Loucy (cell line): ENCODE data around the gene RAP1GAP2.

Experiments used
- H2AFZ ChIP-seq: fragments of 200-600 bp; sonication (generic); 2 replicates; pipeline ENCODE4 v1.6.0; 2016; ENCODE audit warnings: antibody characterized with exemption, mild to moderate bottlenecking, low read length, moderate library complexity
- H3F3A ChIP-seq: fragments of 200-600 bp; 2 replicates; pipeline ENCODE4 v1.6.0; 2016; ENCODE audit warnings: antibody characterized with exemption, low read depth, mild to moderate bottlenecking
- H3K27me3 ChIP-seq: fragments of 200-600 bp; sonication (generic); 2 replicates; pipeline ENCODE4 v1.6.1; 2014; ENCODE audit warnings: low read length, mild to moderate bottlenecking; ENCODE audit not compliant: insufficient read depth, poor library complexity, severe bottlenecking
- H3K36me3 ChIP-seq: fragments of 200-600 bp; sonication (generic); 2 replicates; pipeline ENCODE4 v1.6.1; 2016; ENCODE audit warnings: low read length; ENCODE audit not compliant: insufficient read depth
- H3K4me1 ChIP-seq: fragments of 200-600 bp; sonication (generic); 2 replicates; pipeline ENCODE4 v1.5.1; 2014; ENCODE audit warnings: low read length, mild to moderate bottlenecking; ENCODE audit not compliant: insufficient read depth, poor library complexity, severe bottlenecking
- H3K4me2 ChIP-seq: fragments of 200-600 bp; sonication (generic); 2 replicates; pipeline ENCODE4 v1.6.0; 2014; ENCODE audit warnings: antibody characterized with exemption, low read length, low read depth, mild to moderate bottlenecking; ENCODE audit not compliant: poor library complexity, severe bottlenecking
- H3K4me3 ChIP-seq: fragments of 200-600 bp; sonication (generic); 2 replicates; pipeline ENCODE4 v1.5.1; 2014; ENCODE audit warnings: low read length, mild to moderate bottlenecking, mixed read lengths; ENCODE audit not compliant: poor library complexity, severe bottlenecking
- H3K79me2 ChIP-seq: fragments of 200-600 bp; sonication (generic); 2 replicates; pipeline ENCODE4 v1.6.1; 2014; ENCODE audit warnings: low read length; ENCODE audit not compliant: insufficient read depth
- H3K9ac ChIP-seq: fragments of 200-600 bp; sonication (generic); 2 replicates; pipeline ENCODE4 v1.6.0; 2014; ENCODE audit warnings: mild to moderate bottlenecking, low read depth, low read length, moderate library complexity; ENCODE audit not compliant: poor library complexity, severe bottlenecking
- H3K9me2 ChIP-seq: fragments of 200-600 bp; sonication (generic); replicated peaks from 2 replicates; pipeline ENCODE4 v1.6.1; 2016; ENCODE audit warnings: low read depth, low read length, mixed read lengths
- H3K9me3 ChIP-seq: fragments of 200-600 bp; sonication (generic); 2 replicates; pipeline ENCODE4 v1.6.1; 2014; ENCODE audit warnings: mild to moderate bottlenecking, antibody characterized with exemption, low read length, low read depth; ENCODE audit not compliant: insufficient read depth
- H4K20me1 ChIP-seq: fragments of 200-600 bp; sonication (generic); 2 replicates; pipeline ENCODE4 v1.6.0; 2014; ENCODE audit warnings: antibody characterized with exemption, low read length, mild to moderate bottlenecking; ENCODE audit not compliant: insufficient read depth, poor library complexity, severe bottlenecking
- EZH2phosphoT487 ChIP-seq: fragments of 200-600 bp; IDR thresholded peaks from 2 replicates; pipeline ENCODE4 v1.6.1; 2018; ENCODE audit warnings: antibody characterized with exemption, mild to moderate bottlenecking, moderate library complexity, borderline replicate concordance
- TF ChIP-seq, protein P1 (sequence below): fragments of 200-600 bp; sonication (generic); conservative IDR thresholded peaks from 2 replicates; pipeline ENCODE4 v1.5.1; 2014; ENCODE audit warnings: mild to moderate bottlenecking, antibody characterized with exemption, low read length

RAP1GAP2 gene

GRCh38 chr17:2758870-2759269, 37.4 kb upstream of the RAP1GAP2 start:
- no peaks in the 10 kb centered on the region for H4K20me1 ChIP-seq
- no peaks in the 10 kb centered on the region for H3K4me1 ChIP-seq
- H3K27me3 ChIP-seq: no peaks in the 10 kb centered on the region
- H3K9ac ChIP-seq: no peak overlapping the region
- no peak overlapping the region for H3K4me2 ChIP-seq
- no peaks in the 10 kb centered on the region for H3K9me3 ChIP-seq
- no peaks in the 10 kb centered on the region for H3K79me2 ChIP-seq
- no peaks in the 10 kb centered on the region for H3K36me3 ChIP-seq
- no peaks in the 10 kb centered on the region for H3K9me2 ChIP-seq
- H3K4me3 ChIP-seq: no peak overlapping the region
- TF ChIP-seq, protein P1, sequence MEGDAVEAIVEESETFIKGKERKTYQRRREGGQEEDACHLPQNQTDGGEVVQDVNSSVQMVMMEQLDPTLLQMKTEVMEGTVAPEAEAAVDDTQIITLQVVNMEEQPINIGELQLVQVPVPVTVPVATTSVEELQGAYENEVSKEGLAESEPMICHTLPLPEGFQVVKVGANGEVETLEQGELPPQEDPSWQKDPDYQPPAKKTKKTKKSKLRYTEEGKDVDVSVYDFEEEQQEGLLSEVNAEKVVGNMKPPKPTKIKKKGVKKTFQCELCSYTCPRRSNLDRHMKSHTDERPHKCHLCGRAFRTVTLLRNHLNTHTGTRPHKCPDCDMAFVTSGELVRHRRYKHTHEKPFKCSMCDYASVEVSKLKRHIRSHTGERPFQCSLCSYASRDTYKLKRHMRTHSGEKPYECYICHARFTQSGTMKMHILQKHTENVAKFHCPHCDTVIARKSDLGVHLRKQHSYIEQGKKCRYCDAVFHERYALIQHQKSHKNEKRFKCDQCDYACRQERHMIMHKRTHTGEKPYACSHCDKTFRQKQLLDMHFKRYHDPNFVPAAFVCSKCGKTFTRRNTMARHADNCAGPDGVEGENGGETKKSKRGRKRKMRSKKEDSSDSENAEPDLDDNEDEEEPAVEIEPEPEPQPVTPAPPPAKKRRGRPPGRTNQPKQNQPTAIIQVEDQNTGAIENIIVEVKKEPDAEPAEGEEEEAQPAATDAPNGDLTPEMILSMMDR: no peak
- no peak for TF ChIP-seq EZH2phosphoT487
- no peak overlapping the region for H2AFZ ChIP-seq
- H3F3A ChIP-seq: no peaks in the 10 kb centered on the region

DNA sequence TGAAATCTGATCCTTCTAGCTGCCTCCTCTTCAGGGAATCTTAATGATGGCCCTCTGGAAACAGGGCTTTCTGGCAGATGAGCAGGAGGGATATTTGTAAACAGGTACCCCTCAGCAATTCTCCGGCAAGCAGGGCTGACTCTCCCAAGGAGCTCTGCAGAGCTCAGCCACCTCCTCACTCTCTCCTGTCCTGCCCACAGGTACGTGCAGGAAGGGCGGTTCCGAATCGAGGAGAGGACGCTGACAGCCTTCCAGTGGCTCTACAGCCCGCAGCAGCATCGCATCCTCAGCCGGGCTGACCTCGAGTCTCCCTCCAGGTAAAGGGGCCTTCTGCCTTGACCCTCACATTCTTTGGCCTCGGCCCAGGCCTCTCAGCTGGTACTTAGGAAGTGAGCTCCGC, 26.1 kb upstream of the RAP1GAP2 start:
- no peaks in the 10 kb centered on the region for H3K79me2 ChIP-seq
- no peak overlapping the region for H2AFZ ChIP-seq
- H3K9me3 ChIP-seq: no peaks in the 10 kb centered on the region
- H3K27me3 ChIP-seq: no peaks in the 10 kb centered on the region
- no peaks in the 10 kb centered on the region for H4K20me1 ChIP-seq
- no peaks in the 10 kb centered on the region for H3K4me1 ChIP-seq
- H3K9ac ChIP-seq: no peak overlapping the region
- TF ChIP-seq, protein P1: no peak
- no peak for TF ChIP-seq EZH2phosphoT487
- H3K4me2 ChIP-seq: no peak overlapping the region
- H3F3A ChIP-seq: no peaks in the 10 kb centered on the region
- no peak overlapping the region for H3K4me3 ChIP-seq
- H3K9me2 ChIP-seq: no peaks in the 10 kb centered on the region
- no peaks in the 10 kb centered on the region for H3K36me3 ChIP-seq

DNA sequence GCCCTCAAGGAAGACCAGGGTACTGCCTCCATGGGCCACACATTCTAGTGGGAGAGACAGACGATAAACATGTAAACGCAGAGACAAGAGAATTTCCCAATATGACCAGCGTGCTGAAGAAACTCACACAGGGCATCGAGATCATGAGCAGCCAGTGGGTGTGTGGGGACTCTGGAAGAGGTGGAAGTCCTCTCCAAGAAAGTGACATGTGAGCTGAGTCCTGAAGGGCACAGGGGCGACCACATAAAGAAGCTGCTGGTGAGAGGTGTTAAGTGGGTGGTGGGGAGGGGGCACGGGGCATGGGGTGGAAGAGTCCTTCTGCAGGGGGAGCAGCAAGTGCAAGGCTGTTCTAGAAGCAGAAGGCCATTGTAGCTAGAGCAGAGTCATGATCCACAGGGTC, 21.0 kb upstream of the RAP1GAP2 start:
- Histone ChIP-seq H3K9me2 (no peaks in the 10 kb centered on the region), H3F3A (no peaks in the 10 kb centered on the region), H3K4me1 (peaks cover 24% of the 10 kb centered on the region), H3K27me3 (no peaks in the 10 kb centered on the region), H4K20me1 (no peaks in the 10 kb centered on the region), H3K9me3 (no peaks in the 10 kb centered on the region), H3K4me2 (no peak overlapping the region), H3K36me3 (no peaks in the 10 kb centered on the region), H3K4me3 (no peak overlapping the region), H2AFZ (no peak overlapping the region), H3K79me2 (no peaks in the 10 kb centered on the region; the same call in 1 of the 2 replicates), H3K9ac (no peak overlapping the region)
- TF ChIP-seq EZH2phosphoT487: no peak
- TF ChIP-seq, protein P1: no peak
